Transverse colon (tissue), 3 donors: Measurements from ENCODE around the gene SEC14L6.

Source experiments
- CTCF ChIP-seq, 5 experiments: fragments of 200-600 bp in 3 of 5; fragments of 450-650 bp in 2 of 5; sonication (generic) in 3 of 5; IDR thresholded peaks; 1 replicate in 2 of 5; 2 replicates in 3 of 5; pipeline ENCODE4 v1.5.1; 2016 to 2017; ENCODE audit warnings: antibody characterized with exemption in 5 of 5, inconsistent platforms in 3 of 5, mild to moderate bottlenecking in 2 of 5, moderate library complexity in 1 of 5
- POLR2A ChIP-seq: fragments of 450-650 bp; IDR thresholded peaks from one replicate; pipeline ENCODE4 v1.6.1; 2016; ENCODE audit warnings: antibody characterized with exemption, mild to moderate bottlenecking, moderate library complexity

GRCh38 chr22:30474121-30474520, 72.4 kb downstream of the SEC14L6 start:
- TF ChIP-seq POLR2A, result no peak
- no peak for TF ChIP-seq CTCF (IDR thresholded peaks at IDR 0.05)
